Activated T-helper 2 cell treated with anti-CD3 and anti-CD28 coated beads, Interferon-gamma antibody, Interleukin-2, Interleukin-4, amounts not matched to agents 10 μg/mL and 5 μg/mL and 100 μg/mL, durations not matched to agents 14 hours and 24 hours and 36 hours (primary cell): ENCODE data around the gene PLEKHG5. TPM values are rescaled to one million over a fixed set of nuclear protein-coding genes. Genes with fewer than 3 reads are reported as not detected.
"Not testable (repeated sequence)": the region's sequence is repeated elsewhere in the genome, so short reads cannot be mapped to it uniquely, and the experiment has no call there.

ENCODE experiments used
- DNase-seq: peaks from one replicate; pipeline ENCODE4 v3.0.0; 2021; ENCODE audit warnings: low spot score
- H3K27ac Mint-ChIP-seq: one replicate; pipeline ENCODE4 v1.8.0; 2021; ENCODE audit warnings: mixed read lengths
- H3K27me3 Mint-ChIP-seq: one replicate; pipeline ENCODE4 v1.8.0; 2021; ENCODE audit warnings: low read depth, mixed read lengths
- H3K36me3 Mint-ChIP-seq: one replicate; pipeline ENCODE4 v1.8.0; 2021; ENCODE audit warnings: low read depth, mixed read lengths
- H3K4me1 Mint-ChIP-seq: one replicate; pipeline ENCODE4 v1.8.0; 2021; ENCODE audit warnings: low read depth, mixed read lengths
- H3K4me3 Mint-ChIP-seq: one replicate; pipeline ENCODE4 v1.8.0; 2021; ENCODE audit warnings: low read depth, mild to moderate bottlenecking, moderate library complexity, mixed read lengths
- H3K9me3 Mint-ChIP-seq: one replicate; pipeline ENCODE4 v1.8.0; 2021; ENCODE audit warnings: mixed read lengths
- intact Hi-C: fragments of 100-400 bp; cut with micrococcal nuclease; formaldehyde crosslinking; loops from one replicate; pipeline ENCODE4 v1.15.1; 2023
- total RNA-seq: library from RNA; stranded (reverse); gene quantifications from 2 replicates; pipeline ENCODE4 v1.2.3, GENCODE V29; 2022

Gene PLEKHG5
- total RNA-seq, 1 donor from 2014 or later: 1.6 TPM

DNA sequence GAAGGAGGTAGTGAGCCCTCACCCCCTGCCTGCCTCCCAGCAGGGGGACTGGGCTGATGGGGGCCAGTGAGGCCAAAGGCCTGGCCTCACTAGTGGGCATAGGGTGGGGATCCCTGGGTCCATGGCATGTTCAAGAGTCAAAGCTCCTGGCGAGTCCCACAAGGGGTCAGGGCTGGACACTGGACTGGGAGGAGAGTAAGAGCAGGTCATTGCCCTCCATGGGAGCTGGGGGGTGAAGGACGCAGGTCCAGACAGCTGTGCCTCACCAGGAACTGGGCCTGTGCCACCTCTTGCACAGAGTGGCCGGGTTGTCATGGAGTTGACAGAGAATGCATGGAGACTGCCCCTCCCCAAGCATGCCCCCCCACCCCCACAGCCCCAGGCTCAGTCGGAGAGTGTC is 45.5 kb downstream of the PLEKHG5 start:
- DNase-seq, H3K4me3 Mint-ChIP-seq, H3K27ac Mint-ChIP-seq, H3K9me3 Mint-ChIP-seq, intact Hi-C loops, H3K4me1 Mint-ChIP-seq, H3K36me3 Mint-ChIP-seq: not testable (repeated sequence)
- peaks cover 41% of the 10 kb centered on the region for H3K27me3 Mint-ChIP-seq

GRCh38 chr1:6445062-6445763 is 46.3 kb downstream of the PLEKHG5 start:
- Mint-ChIP-seq H3K4me3 (no peak overlapping the region), H3K27ac (no peak overlapping the region), H3K36me3 (no peaks in the 10 kb centered on the region), H3K27me3 (peaks cover 34% of the 10 kb centered on the region), H3K9me3 (no peaks in the 10 kb centered on the region), H3K4me1 (peaks cover 9% of the 10 kb centered on the region)
- no peak for DNase-seq
- intact Hi-C loops: no loop called here

DNA sequence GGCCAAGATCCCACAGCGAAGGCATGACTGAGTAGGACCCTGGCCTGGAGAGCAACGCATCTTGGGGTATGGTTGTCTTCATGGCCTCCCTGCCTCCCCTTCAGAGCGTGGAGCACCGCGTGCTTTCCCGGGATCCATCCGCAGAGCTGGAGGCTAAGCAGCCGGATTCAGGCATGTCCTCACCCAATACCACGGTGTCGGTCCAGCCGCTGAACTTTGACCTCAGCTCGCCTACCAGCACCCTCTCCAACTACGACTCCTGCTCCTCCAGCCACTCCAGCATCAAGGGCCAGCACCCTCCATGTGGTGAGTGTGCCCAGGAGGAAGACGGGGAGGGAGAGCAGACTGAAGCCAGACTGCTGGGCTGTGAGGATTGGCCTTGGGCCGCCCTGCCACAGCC is 47.1 kb downstream of the PLEKHG5 start:
- no peak overlapping the region for H3K4me3 Mint-ChIP-seq
- H3K9me3 Mint-ChIP-seq: no peaks in the 10 kb centered on the region
- peaks cover 30% of the 10 kb centered on the region for H3K27me3 Mint-ChIP-seq
- DNase-seq: no peak
- intact Hi-C loops: no loop called here
- peaks cover 8% of the 10 kb centered on the region for H3K4me1 Mint-ChIP-seq
- H3K27ac Mint-ChIP-seq: no peak overlapping the region
- H3K36me3 Mint-ChIP-seq: no peaks in the 10 kb centered on the region

DNA sequence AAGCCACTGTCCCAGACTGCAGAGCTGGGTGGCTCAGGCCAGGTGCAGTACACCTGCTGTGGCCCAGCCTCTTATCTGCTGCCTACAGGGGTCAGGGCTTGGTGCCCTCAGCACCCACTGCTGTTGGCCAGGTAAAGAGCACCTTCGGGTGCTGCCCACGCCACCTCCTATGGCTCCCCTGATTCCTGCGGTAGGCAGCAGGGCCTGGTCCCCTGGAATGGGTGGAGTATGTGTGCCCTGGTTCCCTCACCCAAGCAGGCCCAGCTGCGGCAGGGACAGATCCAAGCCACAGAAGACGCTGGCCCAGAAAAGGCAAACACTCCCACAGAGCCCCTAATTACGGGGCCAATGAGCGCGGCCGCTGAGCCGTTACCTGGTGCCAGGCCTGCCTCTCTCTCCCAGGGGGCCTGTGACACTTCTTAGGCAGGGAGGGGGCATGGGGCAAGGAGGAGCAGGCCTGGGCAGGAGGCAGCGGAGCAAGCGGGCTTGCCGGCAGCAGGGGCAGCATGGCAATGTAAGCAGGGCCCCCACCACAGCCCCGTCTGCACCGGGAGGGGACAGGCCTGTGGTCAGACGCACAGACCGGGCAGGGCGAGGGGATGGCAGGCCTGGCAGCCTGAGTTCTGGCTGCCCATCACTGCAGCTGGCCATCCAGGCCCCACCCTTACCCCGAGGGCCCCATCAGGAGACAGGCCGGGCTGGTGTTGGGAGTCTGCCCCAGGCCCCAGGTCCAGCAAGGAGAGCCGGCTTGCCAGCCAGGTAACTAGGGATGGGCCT is 47.9 kb downstream of the PLEKHG5 start:
- no peaks in the 10 kb centered on the region for H3K36me3 Mint-ChIP-seq
- H3K27me3 Mint-ChIP-seq: peaks cover 29% of the 10 kb centered on the region
- H3K27ac Mint-ChIP-seq: no peak overlapping the region
- peaks cover 5% of the 10 kb centered on the region for H3K4me1 Mint-ChIP-seq
- no peaks in the 10 kb centered on the region for H3K9me3 Mint-ChIP-seq
- H3K4me3 Mint-ChIP-seq: no peak overlapping the region
- intact Hi-C loops: no loop called here
- DNase-seq: no peak

DNA sequence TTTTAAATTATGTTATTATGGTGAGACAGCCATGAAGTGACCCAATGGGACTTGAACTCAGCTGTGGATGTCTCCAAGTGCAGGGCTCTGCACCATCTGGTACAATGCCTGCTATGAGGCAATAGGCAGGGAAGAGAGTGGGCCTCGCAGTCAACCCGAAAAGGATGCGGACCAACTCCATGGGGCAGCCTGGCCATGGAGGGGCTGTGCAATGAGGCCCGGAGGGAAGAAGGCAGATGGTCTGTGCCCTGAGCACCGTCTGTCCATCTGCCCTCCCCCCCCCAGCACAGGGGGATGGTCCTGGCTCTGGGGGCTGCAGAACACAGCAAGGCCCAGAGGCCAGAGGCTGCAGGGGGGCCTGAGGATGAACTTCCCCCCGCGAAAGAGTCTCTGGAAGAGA is 49.9 kb downstream of the PLEKHG5 start:
- H3K27me3 Mint-ChIP-seq: peaks cover 35% of the 10 kb centered on the region
- peaks cover 3% of the 10 kb centered on the region for H3K4me1 Mint-ChIP-seq
- DNase-seq: no peak
- intact Hi-C loops: no loop called here
- no peak overlapping the region for H3K4me3 Mint-ChIP-seq
- H3K9me3 Mint-ChIP-seq: no peaks in the 10 kb centered on the region
- no peak overlapping the region for H3K27ac Mint-ChIP-seq
- no peaks in the 10 kb centered on the region for H3K36me3 Mint-ChIP-seq

- DNase-seq: peak; percentile 71
- intact Hi-C loops: no loop called here
- Mint-ChIP-seq H3K4me1 (peaks cover 3% of the 10 kb centered on the region), H3K27ac (no peak overlapping the region), H3K4me3 (no peak overlapping the region), H3K9me3 (no peaks in the 10 kb centered on the region), H3K36me3 (no peaks in the 10 kb centered on the region), H3K27me3 (peaks cover 27% of the 10 kb centered on the region)
Measured at GRCh38 chr1:6440198-6441126, 51.0 kb downstream of the PLEKHG5 start.

GRCh38 chr1:6438047-6438525 is 53.4 kb downstream of the PLEKHG5 start:
- intact Hi-C loops: loop anchor here (2.0 kb wide), 1 partner anchor 191 kb away; no protein-coding TSS in a partner anchor
- H3K27me3 Mint-ChIP-seq: peaks cover 27% of the 10 kb centered on the region
- H3K27ac Mint-ChIP-seq: no peak overlapping the region
- H3K36me3 Mint-ChIP-seq: no peaks in the 10 kb centered on the region
- peaks cover 3% of the 10 kb centered on the region for H3K4me1 Mint-ChIP-seq
- H3K4me3 Mint-ChIP-seq: no peak overlapping the region
- no peaks in the 10 kb centered on the region for H3K9me3 Mint-ChIP-seq
- peak; percentile 65 for DNase-seq

GRCh38 chr1:6437012-6437700 is 54.3 kb downstream of the PLEKHG5 start:
- H3K4me1 Mint-ChIP-seq, intact Hi-C loops, H3K9me3 Mint-ChIP-seq, H3K27ac Mint-ChIP-seq, H3K4me3 Mint-ChIP-seq, DNase-seq, H3K36me3 Mint-ChIP-seq: not testable (repeated sequence)
- H3K27me3 Mint-ChIP-seq: peaks cover 27% of the 10 kb centered on the region

DNA sequence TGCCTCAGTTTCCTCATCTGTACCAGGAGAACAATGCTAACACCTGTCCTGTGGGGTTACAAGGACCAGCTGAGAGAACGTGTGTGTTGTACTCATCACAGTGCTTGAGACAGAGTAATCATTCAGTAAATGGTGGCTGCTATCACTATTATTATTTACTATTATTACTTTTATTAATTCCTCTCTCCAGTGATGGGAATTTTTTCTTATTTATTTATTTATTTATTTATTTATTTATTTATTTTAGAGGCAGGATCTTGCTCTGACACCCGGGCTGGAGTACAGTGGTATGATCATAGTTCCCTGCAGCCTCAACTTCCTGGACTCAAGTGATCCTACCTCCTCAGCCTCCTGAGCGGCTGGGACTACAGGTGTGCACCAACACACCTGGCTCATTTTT is 55.2 kb downstream of the PLEKHG5 start:
- H3K27ac Mint-ChIP-seq, H3K36me3 Mint-ChIP-seq, DNase-seq, intact Hi-C loops, H3K4me3 Mint-ChIP-seq, H3K9me3 Mint-ChIP-seq, H3K4me1 Mint-ChIP-seq: not testable (repeated sequence)
- peaks cover 22% of the 10 kb centered on the region for H3K27me3 Mint-ChIP-seq

GRCh38 chr1:6435547-6435946 is 55.9 kb downstream of the PLEKHG5 start:
- intact Hi-C loops: no loop called here
- Mint-ChIP-seq H3K9me3 (no peaks in the 10 kb centered on the region), H3K27me3 (peaks cover 20% of the 10 kb centered on the region), H3K4me3 (no peak overlapping the region), H3K36me3 (no peaks in the 10 kb centered on the region), H3K27ac (no peak overlapping the region), H3K4me1 (peaks cover 3% of the 10 kb centered on the region)
- DNase-seq: no peak

DNA sequence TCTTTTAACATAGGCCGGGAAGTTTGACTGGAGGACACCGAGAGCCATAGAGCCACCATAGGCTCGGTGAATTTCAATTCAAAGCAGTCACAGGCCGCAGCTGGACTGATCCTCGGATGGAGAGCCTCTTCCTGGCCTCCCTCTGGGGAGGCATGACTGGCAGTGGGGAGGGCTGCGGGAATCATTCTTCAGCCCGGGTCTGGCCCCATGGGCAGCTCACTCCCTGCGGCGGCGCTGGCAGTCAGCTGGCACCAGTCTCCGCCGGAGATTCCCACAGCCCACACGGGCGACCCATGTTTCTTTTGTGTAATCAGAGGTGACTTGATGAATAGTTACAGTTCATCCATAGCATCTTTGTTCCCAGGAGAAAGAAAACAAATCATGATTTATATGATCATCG is 56.3 kb downstream of the PLEKHG5 start:
- no peaks in the 10 kb centered on the region for H3K36me3 Mint-ChIP-seq
- H3K27me3 Mint-ChIP-seq: peaks cover 20% of the 10 kb centered on the region
- no peak for DNase-seq
- no peak overlapping the region for H3K27ac Mint-ChIP-seq
- no peaks in the 10 kb centered on the region for H3K9me3 Mint-ChIP-seq
- no peak overlapping the region for H3K4me3 Mint-ChIP-seq
- intact Hi-C loops: no loop called here
- peaks cover 3% of the 10 kb centered on the region for H3K4me1 Mint-ChIP-seq

GRCh38 chr1:6434186-6434585 is 57.3 kb downstream of the PLEKHG5 start:
- Mint-ChIP-seq H3K27me3 (peaks cover 22% of the 10 kb centered on the region), H3K27ac (no peak overlapping the region), H3K4me3 (no peak overlapping the region), H3K9me3 (no peaks in the 10 kb centered on the region), H3K36me3 (no peaks in the 10 kb centered on the region), H3K4me1 (peaks cover under 1% of the 10 kb centered on the region)
- intact Hi-C loops: no loop called here
- no peak for DNase-seq
